Erythroblast (primary cell): ENCODE measurements around the gene EXOC3.

Source experiments
- GATA1 ChIP-seq: IDR thresholded peaks from 2 replicates; pipeline ENCODE4 v1.6.1; 2011; ENCODE audit warnings: low read depth, mild to moderate bottlenecking, control low read depth, low read length, moderate library complexity
- POLR2A ChIP-seq: IDR thresholded peaks from 2 replicates; pipeline ENCODE4 v1.6.1; 2011; ENCODE audit warnings: mild to moderate bottlenecking, low read length

DNA sequence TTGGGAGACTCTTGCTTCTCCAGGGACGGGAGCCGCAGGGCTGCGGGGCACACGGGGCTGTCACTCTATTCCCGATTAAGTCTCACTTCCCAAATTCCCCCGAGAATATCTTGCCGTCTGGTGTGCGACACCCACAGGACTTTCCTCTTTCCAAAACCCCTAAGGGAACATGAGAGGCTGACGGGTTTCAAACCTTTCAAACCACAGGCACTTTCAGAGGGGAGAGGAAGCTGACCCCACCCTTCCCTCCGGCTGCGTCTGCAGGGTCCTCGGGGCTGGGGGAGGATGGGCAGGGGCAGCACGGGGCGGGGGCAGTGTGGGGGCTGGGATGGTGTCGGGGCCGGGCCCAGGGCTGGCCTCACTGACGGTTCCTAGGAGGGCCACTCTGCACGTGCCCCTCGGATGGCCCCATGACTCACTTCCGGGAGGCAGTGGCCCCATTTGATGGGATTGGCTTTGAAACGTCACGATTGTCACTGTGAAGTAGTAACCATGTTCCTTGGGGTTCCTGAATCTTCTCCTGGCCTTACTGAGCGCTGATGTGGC is 43.0 kb downstream of the EXOC3 start:
- no peak for TF ChIP-seq POLR2A
- TF ChIP-seq GATA1: no peak
